ACC112 (cell line): ENCODE results near the gene UTP3.
A peak's percentile ranks its signal among the peaks of the same experiment; 100 is the strongest.
"Not testable (repeated sequence)": the region's sequence is repeated elsewhere in the genome, so short reads cannot be mapped to it uniquely, and the experiment has no call there.

ENCODE experiments used
- H2AFZ ChIP-seq: fragments of 200-600 bp; sonication (generic); one replicate; pipeline ENCODE4 v1.6.0; 2017; ENCODE audit warnings: antibody characterized with exemption, low read length; ENCODE audit not compliant: unreplicated experiment
- H3K27ac ChIP-seq: fragments of 200-600 bp; sonication (generic); 2 replicates; pipeline ENCODE4 v1.5.1; 2014; ENCODE audit warnings: low read depth, mild to moderate bottlenecking, antibody characterized with exemption, low read length, moderate library complexity
- H3K27me3 ChIP-seq: fragments of 200-600 bp; sonication (generic); 2 replicates; pipeline ENCODE4 v1.6.1; 2014; ENCODE audit warnings: mild to moderate bottlenecking, antibody characterized with exemption, low read length, moderate library complexity, mixed read lengths; ENCODE audit not compliant: insufficient read depth
- H3K36me3 ChIP-seq: fragments of 200-600 bp; sonication (generic); 2 replicates; pipeline ENCODE4 v1.6.1; 2016; ENCODE audit warnings: mild to moderate bottlenecking, antibody characterized with exemption, low read length, moderate library complexity, mixed read lengths; ENCODE audit not compliant: insufficient read depth
- H3K4me1 ChIP-seq: fragments of 200-600 bp; sonication (generic); one replicate; pipeline ENCODE4 v1.6.1; 2016; ENCODE audit warnings: low read length, mixed read lengths; ENCODE audit not compliant: insufficient read depth, unreplicated experiment, control insufficient read depth
- H3K4me3 ChIP-seq: fragments of 200-600 bp; sonication (generic); 2 replicates; pipeline ENCODE4 v1.5.1; 2014; ENCODE audit warnings: mild to moderate bottlenecking, low read depth, low read length
- H3K79me2 ChIP-seq: fragments of 200-600 bp; sonication (generic); one replicate; pipeline ENCODE4 v1.6.0; 2016; ENCODE audit warnings: low read length; ENCODE audit not compliant: control insufficient read depth, unreplicated experiment, insufficient read depth

UTP3 gene

DNA sequence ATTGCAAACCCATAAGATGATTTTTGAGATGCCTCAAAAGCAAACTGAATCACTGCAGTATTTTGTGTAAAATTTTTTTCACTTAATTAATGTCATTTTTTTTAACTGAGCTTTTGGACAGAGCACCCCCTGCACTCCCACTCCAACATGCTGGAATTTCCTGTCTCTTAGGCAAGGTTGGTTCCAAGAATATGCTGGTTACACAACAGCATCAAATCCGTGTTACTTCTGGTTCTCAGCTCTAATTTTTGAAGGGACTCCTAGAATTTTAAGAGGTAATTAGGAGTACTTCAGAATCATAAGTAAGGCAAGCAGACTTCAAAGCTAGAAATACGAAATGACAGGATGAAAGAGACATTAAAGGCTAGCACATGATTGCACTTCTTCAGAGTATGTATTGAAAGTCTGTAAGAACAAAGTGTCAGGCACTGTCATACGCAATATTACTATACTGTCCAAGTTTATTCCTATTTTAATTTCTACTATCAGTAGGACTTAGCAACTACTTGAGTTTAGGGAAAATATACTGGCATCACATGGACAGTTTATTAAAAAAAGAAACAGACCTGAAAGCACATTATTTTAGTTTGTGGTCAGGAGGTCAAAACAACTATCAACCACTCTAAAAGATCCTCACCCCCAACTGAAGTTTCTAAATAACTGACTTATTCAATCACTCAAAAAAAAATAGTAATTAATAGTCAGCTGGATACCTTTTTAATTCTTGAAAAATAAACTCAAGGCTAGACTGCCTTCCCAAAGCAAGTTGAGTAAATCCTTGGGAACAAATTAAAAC is 20.4 kb upstream of the UTP3 start:
- H3K27ac ChIP-seq, result no peak overlapping the region
- no peaks in the 10 kb centered on the region for H3K36me3 ChIP-seq
- H3K79me2 ChIP-seq, result no peaks in the 10 kb centered on the region
- H3K27me3 ChIP-seq, result no peaks in the 10 kb centered on the region
- H3K4me3 ChIP-seq, result no peak overlapping the region
- H2AFZ ChIP-seq, result no peak overlapping the region
- peaks cover 19% of the 10 kb centered on the region for H3K4me1 ChIP-seq

DNA sequence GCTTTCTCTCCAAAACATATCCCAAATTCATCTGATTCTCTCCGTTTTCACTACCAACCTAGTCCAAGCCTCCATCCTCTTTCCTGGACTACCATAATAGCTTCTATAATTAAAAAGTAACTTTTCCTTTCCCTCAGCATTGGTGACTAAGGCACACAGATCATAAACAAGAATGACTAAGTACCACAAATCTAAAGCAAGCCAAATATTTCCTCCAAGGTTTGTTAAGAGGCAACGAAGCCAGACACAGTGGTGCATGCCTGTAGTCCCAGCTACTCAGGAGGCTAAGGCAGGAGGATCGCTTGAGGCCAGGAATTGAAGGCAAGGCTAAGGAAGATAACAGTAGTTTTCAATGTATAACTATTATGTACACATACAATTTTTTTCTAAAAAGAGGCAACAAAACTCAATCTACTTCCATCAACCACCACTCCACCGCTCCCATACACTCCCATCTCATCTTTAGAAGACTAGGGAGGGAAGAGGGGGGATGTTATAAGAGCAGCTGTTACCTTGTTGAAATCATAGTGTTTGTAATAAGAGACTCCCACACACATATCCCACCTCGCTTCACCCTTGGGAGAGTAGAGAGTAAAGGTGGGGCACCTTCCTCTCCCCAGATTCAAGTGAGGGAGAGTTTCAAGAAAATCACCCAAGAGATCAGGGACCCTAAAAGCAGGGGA is 17.9 kb upstream of the UTP3 start:
- no peak overlapping the region for H3K4me3 ChIP-seq
- no peak overlapping the region for H3K27ac ChIP-seq
- no peak overlapping the region for H2AFZ ChIP-seq
- no peaks in the 10 kb centered on the region for H3K79me2 ChIP-seq
- no peaks in the 10 kb centered on the region for H3K36me3 ChIP-seq
- no peaks in the 10 kb centered on the region for H3K27me3 ChIP-seq
- H3K4me1 ChIP-seq, result peaks cover 19% of the 10 kb centered on the region

DNA sequence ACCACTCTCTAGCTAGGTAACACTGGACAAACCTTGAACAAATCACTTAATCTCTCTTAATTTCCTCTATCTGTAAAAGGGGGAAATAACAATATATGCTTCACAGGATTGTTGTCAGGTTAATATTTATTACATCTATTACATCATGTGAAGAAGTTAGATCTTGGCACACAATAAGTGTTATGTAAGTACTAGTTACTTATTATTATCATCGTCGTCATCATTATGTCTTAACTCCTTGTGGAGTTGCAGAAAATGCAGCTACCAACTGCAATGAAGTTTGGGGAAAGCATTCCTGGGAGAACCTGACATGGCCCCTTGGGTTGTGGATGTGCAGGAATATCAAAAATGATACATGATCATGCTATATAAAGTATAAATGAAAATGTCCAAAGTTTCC is 17.2 kb upstream of the UTP3 start:
- peaks cover 15% of the 10 kb centered on the region for H3K4me1 ChIP-seq
- no peaks in the 10 kb centered on the region for H3K36me3 ChIP-seq

DNA sequence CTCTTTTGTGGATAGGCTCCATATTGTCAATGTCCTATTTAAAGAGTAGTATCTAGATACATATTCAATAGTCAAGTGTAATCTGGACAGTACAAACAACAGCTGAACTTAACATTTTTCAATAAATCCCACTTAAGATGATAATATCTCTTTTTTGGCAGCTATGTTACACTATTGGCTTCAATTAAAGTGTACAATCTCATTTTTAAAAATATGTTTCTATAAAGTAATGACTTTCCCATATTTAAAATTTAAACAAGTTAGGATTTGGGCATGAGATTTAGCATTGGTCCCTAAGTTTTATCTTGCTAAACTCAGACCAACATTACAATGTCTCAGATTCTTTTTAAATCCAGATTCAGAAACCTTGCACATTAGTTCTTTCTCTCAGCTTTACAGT is 14.1 kb upstream of the UTP3 start:
- H2AFZ ChIP-seq, result no peak overlapping the region
- H3K79me2 ChIP-seq, result no peaks in the 10 kb centered on the region
- no peak overlapping the region for H3K4me3 ChIP-seq
- no peaks in the 10 kb centered on the region for H3K36me3 ChIP-seq
- H3K27me3 ChIP-seq, result no peaks in the 10 kb centered on the region
- H3K4me1 ChIP-seq, result no peaks in the 10 kb centered on the region
- no peak overlapping the region for H3K27ac ChIP-seq

More for the DNA sequence above, 17.2 kb upstream of the UTP3 start:
- H3K27me3 ChIP-seq, result no peaks in the 10 kb centered on the region
- H3K79me2 ChIP-seq, result no peaks in the 10 kb centered on the region
- H3K27ac ChIP-seq, result no peak overlapping the region
- H2AFZ ChIP-seq, result no peak overlapping the region
- H3K4me3 ChIP-seq, result no peak overlapping the region

DNA sequence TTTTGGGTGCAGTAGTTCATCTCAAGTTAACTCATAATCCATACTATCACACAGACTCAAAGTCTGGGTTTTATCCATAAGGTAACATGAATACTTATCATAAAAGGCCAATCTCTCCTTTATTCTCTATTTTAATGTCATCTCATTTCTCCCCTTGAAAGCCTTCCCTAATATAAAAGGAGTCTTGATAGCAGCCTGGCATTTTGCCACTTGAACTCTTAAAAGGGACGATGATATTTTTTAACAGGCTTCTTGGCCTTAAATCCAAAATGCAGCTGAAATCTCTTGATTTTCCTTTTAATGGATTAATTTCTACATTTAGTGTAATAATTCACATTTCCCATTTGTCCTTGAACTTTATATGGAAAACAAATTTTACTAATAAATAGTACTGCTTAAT is 13.6 kb upstream of the UTP3 start:
- no peak overlapping the region for H3K4me3 ChIP-seq
- no peaks in the 10 kb centered on the region for H3K4me1 ChIP-seq

DNA sequence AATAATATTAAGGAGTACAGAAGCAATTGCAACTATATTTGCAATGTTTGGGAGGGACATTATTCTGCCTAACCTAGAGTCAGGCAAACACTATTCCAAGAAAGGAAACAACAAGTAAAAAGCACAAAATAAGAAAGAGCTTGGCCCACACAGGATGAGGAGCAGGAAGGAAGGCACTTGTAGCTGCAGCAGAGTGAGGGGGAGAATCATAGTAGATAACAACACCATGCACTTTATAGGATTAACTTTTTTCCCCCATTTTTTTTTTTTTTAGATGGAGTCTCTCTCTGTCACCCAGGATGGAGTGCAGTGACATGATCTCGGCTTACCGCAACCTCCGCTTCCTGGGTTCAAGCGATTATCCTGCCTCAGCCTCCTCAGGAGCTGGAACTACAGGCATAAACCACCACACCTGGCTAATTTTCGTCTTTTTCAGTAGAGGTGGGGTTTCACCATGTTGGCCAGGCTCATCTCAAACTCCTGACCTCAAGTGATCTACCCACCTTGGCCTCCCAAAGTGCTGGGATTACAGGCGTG is 11.7 kb upstream of the UTP3 start:
- H3K27me3 ChIP-seq, result no peaks in the 10 kb centered on the region
- H3K79me2 ChIP-seq, result no peaks in the 10 kb centered on the region
- peak overlapping the region; percentile 3 for H2AFZ ChIP-seq
- H3K4me1 ChIP-seq, result no peaks in the 10 kb centered on the region
- no peak overlapping the region for H3K4me3 ChIP-seq
- no peaks in the 10 kb centered on the region for H3K36me3 ChIP-seq
- H3K27ac ChIP-seq, result no peak overlapping the region

More for the DNA sequence above, 13.6 kb upstream of the UTP3 start:
- Histone ChIP-seq H3K27me3 (no peaks in the 10 kb centered on the region), H3K36me3 (no peaks in the 10 kb centered on the region), H2AFZ (no peak overlapping the region), H3K79me2 (no peaks in the 10 kb centered on the region), H3K27ac (no peak overlapping the region)

DNA sequence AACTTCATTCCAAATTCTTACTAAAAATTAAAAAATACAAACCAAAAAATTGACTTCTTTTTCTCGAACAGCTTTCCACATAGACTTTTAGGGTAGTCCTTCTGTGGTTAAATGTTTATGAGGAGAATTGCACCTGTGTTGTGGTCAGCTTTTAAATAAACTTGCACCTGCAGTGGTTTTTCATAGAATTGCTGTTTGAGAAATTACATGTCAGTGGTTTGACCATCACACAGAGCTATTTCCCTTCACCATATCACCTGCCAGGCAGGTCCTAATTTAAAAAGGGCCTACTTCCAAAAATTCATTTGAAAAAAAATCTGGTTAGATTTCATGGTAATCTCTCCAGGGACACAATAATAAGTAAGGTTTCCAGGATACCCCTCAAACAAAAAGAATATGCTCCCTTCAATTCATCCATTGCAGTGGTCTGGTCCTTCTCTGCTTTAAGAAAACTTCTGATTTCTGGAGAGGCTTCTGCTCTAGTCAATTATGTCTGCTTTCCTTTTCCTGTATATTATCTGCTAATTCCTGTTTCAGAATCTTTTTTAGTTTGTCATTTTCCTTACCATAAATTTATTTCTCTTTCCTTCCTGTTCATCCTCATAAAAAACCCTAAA is 9.8 kb upstream of the UTP3 start:
- no peaks in the 10 kb centered on the region for H3K4me1 ChIP-seq
- no peak overlapping the region for H3K27ac ChIP-seq
- H3K4me3 ChIP-seq, result no peak overlapping the region
- no peaks in the 10 kb centered on the region for H3K36me3 ChIP-seq
- no peaks in the 10 kb centered on the region for H3K27me3 ChIP-seq
- H3K79me2 ChIP-seq, result no peaks in the 10 kb centered on the region
- H2AFZ ChIP-seq, result no peak overlapping the region

DNA sequence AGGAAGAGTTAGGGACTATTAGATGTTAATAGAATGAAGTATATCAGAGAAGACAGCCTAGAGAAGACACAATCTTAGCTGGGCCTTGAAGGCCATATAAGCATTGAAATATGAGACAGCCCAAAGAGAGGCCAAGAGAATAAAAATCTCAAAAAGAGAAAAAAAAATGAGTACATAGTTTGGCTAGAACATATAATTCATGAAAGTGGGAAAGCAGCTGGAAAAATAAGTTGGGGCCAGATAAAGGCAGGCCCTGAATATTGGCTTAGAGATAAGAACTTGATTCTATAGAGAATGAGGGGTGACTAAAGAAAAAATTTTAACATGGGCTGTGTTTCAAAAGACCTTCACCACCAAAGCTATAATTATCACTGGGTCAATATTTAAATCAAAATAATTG is 7.4 kb upstream of the UTP3 start:
- Histone ChIP-seq H2AFZ (no peak overlapping the region), H3K27ac (no peak overlapping the region), H3K36me3 (no peaks in the 10 kb centered on the region), H3K27me3 (no peaks in the 10 kb centered on the region), H3K4me1 (no peaks in the 10 kb centered on the region), H3K79me2 (no peaks in the 10 kb centered on the region), H3K4me3 (no peak overlapping the region)

DNA sequence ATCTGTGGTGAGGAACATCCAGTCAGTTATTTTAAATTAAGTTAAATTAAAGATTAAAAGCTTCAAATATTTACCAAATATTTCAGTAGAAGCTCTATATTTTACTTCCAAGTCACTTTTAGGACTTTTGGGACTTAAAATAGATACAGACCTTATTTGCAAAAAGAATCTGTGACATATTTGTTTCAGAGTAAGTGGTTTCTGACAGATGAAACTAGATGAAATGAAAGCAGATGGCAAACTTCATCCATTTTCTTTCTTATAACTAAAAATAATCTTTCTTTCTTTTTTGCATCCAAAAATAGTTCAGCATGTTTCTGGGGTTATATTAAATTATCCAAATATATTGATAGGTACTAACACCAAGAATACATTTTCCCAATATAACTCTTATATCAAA is 6.6 kb upstream of the UTP3 start:
- H3K4me1 ChIP-seq, result no peaks in the 10 kb centered on the region
- H3K36me3 ChIP-seq, result no peaks in the 10 kb centered on the region
- H3K27me3 ChIP-seq, result no peaks in the 10 kb centered on the region
- H3K79me2 ChIP-seq, result no peaks in the 10 kb centered on the region
- no peak overlapping the region for H3K27ac ChIP-seq
- H2AFZ ChIP-seq, result no peak overlapping the region
- H3K4me3 ChIP-seq, result no peak overlapping the region

DNA sequence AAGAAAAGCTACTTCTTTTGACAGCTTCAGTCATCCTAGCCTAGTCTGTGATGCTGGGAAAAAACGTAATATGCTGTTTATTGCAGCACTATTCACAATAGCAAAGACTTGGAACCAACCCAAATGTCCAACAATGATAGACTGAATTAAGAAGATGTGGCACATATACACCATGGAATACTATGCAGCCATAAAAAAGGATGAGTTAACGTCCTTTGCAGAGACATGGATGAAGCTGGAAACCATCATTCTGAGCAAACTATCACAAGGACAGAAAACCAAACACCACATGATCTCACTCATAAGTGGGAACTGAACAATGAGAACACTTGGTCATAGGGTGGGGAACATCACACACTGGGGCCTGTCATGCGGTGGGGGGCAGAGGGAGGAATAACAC is 6.2 kb upstream of the UTP3 start:
- not testable (repeated sequence) for H3K79me2 ChIP-seq, H3K27ac ChIP-seq, H2AFZ ChIP-seq, H3K36me3 ChIP-seq, H3K27me3 ChIP-seq, H3K4me1 ChIP-seq, H3K4me3 ChIP-seq
